HEK293T (cell line): ENCODE data around the gene BCL10.

ENCODE experiments used
- CTCF ChIA-PET: fragments of 350-600 bp; formaldehyde crosslinking; extraction: SDS; loops from one replicate; lab custom pipeline; 2021; ENCODE audit warnings: antibody characterized with exemption, inconsistent platforms; lab: Yijun Ruan, JAX
- POLR2A ChIA-PET: fragments of 350-600 bp; formaldehyde crosslinking; extraction: SDS; loops from one replicate; lab custom pipeline; 2020; ENCODE audit warnings: antibody characterized with exemption, inconsistent platforms; lab: Yijun Ruan, JAX
- DNase-seq: peaks from one replicate; pipeline ENCODE4 v3.0.0; 2012; ENCODE audit warnings: mixed read lengths; ENCODE audit errors: extremely low spot score
- ARNT ChIP-seq: fragments of 450-650 bp; IDR thresholded peaks from 2 replicates; pipeline ENCODE4 v1.6.1; 2017; ENCODE audit warnings: mild to moderate bottlenecking
- BHLHE40 ChIP-seq: fragments of 450-650 bp; IDR thresholded peaks from 2 replicates; pipeline ENCODE4 v1.6.1; 2016; ENCODE audit warnings: mild to moderate bottlenecking, moderate library complexity, borderline replicate concordance
- CTBP1 ChIP-seq: fragments of 450-650 bp; IDR thresholded peaks from 2 replicates; pipeline ENCODE4 v1.6.1; 2016; ENCODE audit warnings: borderline replicate concordance
- ELF4 ChIP-seq: fragments of 450-650 bp; IDR thresholded peaks from 2 replicates; pipeline ENCODE4 v1.6.1; 2017; ENCODE audit warnings: antibody characterized with exemption
- FOXA1 ChIP-seq: fragments of 450-650 bp; IDR thresholded peaks from 2 replicates; pipeline ENCODE4 v1.6.1; 2016; ENCODE audit warnings: mild to moderate bottlenecking
- FOXK2 ChIP-seq: fragments of 450-650 bp; IDR thresholded peaks from 2 replicates; pipeline ENCODE4 v1.6.1; 2016; ENCODE audit warnings: mild to moderate bottlenecking
- FOXM1 ChIP-seq: fragments of 450-650 bp; IDR thresholded peaks from 2 replicates; pipeline ENCODE4 v1.6.1; 2017; ENCODE audit warnings: mild to moderate bottlenecking, borderline replicate concordance
- HDGF ChIP-seq: fragments of 450-650 bp; IDR thresholded peaks from 2 replicates; pipeline ENCODE4 v1.6.1; 2017; ENCODE audit warnings: antibody characterized with exemption, borderline replicate concordance
- L3MBTL2 ChIP-seq: fragments of 450-650 bp; conservative IDR thresholded peaks from 2 replicates; pipeline ENCODE4 v1.6.1; 2016; ENCODE audit warnings: mild to moderate bottlenecking
- LEF1 ChIP-seq: fragments of 450-650 bp; IDR thresholded peaks from 2 replicates; pipeline ENCODE4 v1.6.1; 2017; ENCODE audit warnings: mild to moderate bottlenecking, borderline replicate concordance
- NFRKB ChIP-seq: fragments of 450-650 bp; IDR thresholded peaks from 2 replicates; pipeline ENCODE4 v1.6.1; 2016; ENCODE audit warnings: mild to moderate bottlenecking, moderate library complexity
- PKNOX1 ChIP-seq: fragments of 450-650 bp; IDR thresholded peaks from 2 replicates; pipeline ENCODE4 v1.6.1; 2016
- SP1 ChIP-seq: fragments of 450-650 bp; IDR thresholded peaks from 2 replicates; pipeline ENCODE4 v1.6.1; 2017
- SUZ12 ChIP-seq: fragments of 450-650 bp; IDR thresholded peaks from 2 replicates; pipeline ENCODE4 v1.6.1; 2016; ENCODE audit warnings: mild to moderate bottlenecking
- TARDBP ChIP-seq: fragments of 450-650 bp; IDR thresholded peaks from 2 replicates; pipeline ENCODE4 v1.6.1; 2016
- ZNF384 ChIP-seq: fragments of 450-650 bp; IDR thresholded peaks from 2 replicates; pipeline ENCODE4 v1.6.1; 2016

The BCL10 gene

GRCh38 chr1:85244271-85245061, 32.0 kb downstream of the BCL10 start:
- no peak for DNase-seq
- 0 out of 2 replicates have a peak, but pooled peaks have one; percentile 38 for TF ChIP-seq PKNOX1
- no peak for TF ChIP-seq HDGF
- no peak for TF ChIP-seq L3MBTL2
- POLR2A ChIA-PET = interaction anchor here (1.0 to 1.5 kb wide), 3 partner anchors 11 to 336 kb away, joined by 3 to 5 read pairs (median 3); partner anchors contain the start of genes C1orf52 and CCN1

GRCh38 chr1:85243372-85243771, 33.1 kb downstream of the BCL10 start:
- no peak for TF ChIP-seq CTBP1
- TF ChIP-seq SUZ12 = no peak
- no peak for TF ChIP-seq HDGF
- CTCF ChIA-PET = interaction anchor here (0.9 to 2.0 kb wide), 3 partner anchors 12 to 218 kb away, joined by 3 to 10 read pairs (median 4); no protein-coding TSS in a partner anchor
- POLR2A ChIA-PET = interaction anchor here (1.5 kb wide), 1 partner anchor 16 kb away, joined by 5 read pairs; the partner anchor contains the start of gene C1orf52
- DNase-seq = no peak

More at GRCh38 chr1:85244271-85245061, 32.0 kb downstream of the BCL10 start:
- CTCF ChIA-PET = interaction anchor here (0.7 to 2.0 kb wide), 8 partner anchors 11 to 300 kb away, joined by 3 to 10 read pairs (median 4); partner anchors contain the start of gene C1orf52

GRCh38 chr1:85240643-85241042, 35.8 kb downstream of the BCL10 start:
- TF ChIP-seq NFRKB (no peak), CTBP1 (no peak), FOXK2 (no peak), FOXM1 (no peak)
- CTCF ChIA-PET = interaction anchor here (0.6 to 1.5 kb wide), 8 partner anchors 10 to 1758 kb away, joined by 3 to 10 read pairs (median 5); no protein-coding TSS in a partner anchor
- DNase-seq = no peak
- POLR2A ChIA-PET = interaction anchor here (1.2 to 1.7 kb wide), 2 partner anchors 10 to 39 kb away, joined by 4 read pairs; no protein-coding TSS in a partner anchor

- TF ChIP-seq PKNOX1 = no peak
- no peak for TF ChIP-seq CTBP1
- no peak for TF ChIP-seq HDGF
- no peak for TF ChIP-seq ARNT
- TF ChIP-seq FOXK2 = no peak
- TF ChIP-seq FOXM1 = no peak; the same call in 1 of the 2 replicates
- no peak for TF ChIP-seq ELF4
- TF ChIP-seq SP1 = no peak
- TF ChIP-seq BHLHE40 = no peak
- no peak for TF ChIP-seq FOXA1
- no peak for TF ChIP-seq SUZ12
- no peak for TF ChIP-seq TARDBP
- no peak for TF ChIP-seq NFRKB
- TF ChIP-seq L3MBTL2 = no peak
- POLR2A ChIA-PET = interaction anchor here (1.2 to 1.7 kb wide), 2 partner anchors 10 to 38 kb away, joined by 4 read pairs; no protein-coding TSS in a partner anchor
Measured at GRCh38 chr1:85240174-85240601, 36.2 kb downstream of the BCL10 start.

GRCh38 chr1:85237613-85238012, 38.8 kb downstream of the BCL10 start:
- no peak for TF ChIP-seq SP1
- no peak for TF ChIP-seq L3MBTL2
- TF ChIP-seq ARNT = no peak
- no peak for TF ChIP-seq NFRKB
- TF ChIP-seq PKNOX1 = no peak
- TF ChIP-seq CTBP1 = no peak
- no peak for TF ChIP-seq FOXM1
- TF ChIP-seq FOXA1 = no peak
- TF ChIP-seq ELF4 = no peak
- TF ChIP-seq LEF1 = no peak
- no peak for TF ChIP-seq SUZ12
- no peak for TF ChIP-seq FOXK2
- TF ChIP-seq HDGF = no peak
- no peak for TF ChIP-seq BHLHE40
- TF ChIP-seq ZNF384 = no peak
- TF ChIP-seq TARDBP = no peak
- ChIA-PET POLR2A (no interaction called here), CTCF (no interaction called here)
- DNase-seq = no peak

More at GRCh38 chr1:85240174-85240601, 36.2 kb downstream of the BCL10 start:
- CTCF ChIA-PET = interaction anchor here (0.6 to 1.5 kb wide), 10 partner anchors 9 to 1759 kb away, joined by 3 to 10 read pairs (median 5); no protein-coding TSS in a partner anchor
- DNase-seq = no peak
